Central memory CD4-positive, alpha-beta T cell (primary cell): Measurements from ENCODE around the gene ARHGEF17.

Experiments
- DNase-seq: peaks from one replicate; pipeline ENCODE4 v3.0.0; 2022

The ARHGEF17 gene

DNA sequence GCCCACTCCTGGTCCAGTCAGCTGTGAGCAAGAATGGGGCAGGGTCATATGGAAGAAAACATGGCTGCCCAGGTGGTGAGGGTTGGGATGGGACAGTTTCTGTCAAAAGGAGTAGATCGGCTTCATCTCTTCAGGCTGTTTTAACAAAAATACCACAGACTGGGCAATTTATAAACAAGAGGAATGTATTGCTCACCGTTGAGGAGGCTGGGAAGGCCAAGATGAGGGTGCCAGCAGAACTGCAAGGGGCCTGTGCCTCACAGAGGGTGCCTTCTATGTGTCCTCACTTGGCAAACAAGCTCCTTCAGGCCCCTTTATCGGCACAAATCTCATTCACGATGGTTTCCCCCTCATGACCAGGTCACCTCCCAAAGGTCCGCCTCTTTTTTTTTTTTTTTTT, 50.0 kb downstream of the ARHGEF17 start:
- no peak for DNase-seq

GRCh38 chr11:73359341-73359740, 51.3 kb downstream of the ARHGEF17 start:
- no peak for DNase-seq

GRCh38 chr11:73359930-73360742, 52.1 kb downstream of the ARHGEF17 start:
- DNase-seq, result no peak

- DNase-seq, result no peak
These were observed 52.8 kb downstream of the ARHGEF17 start for GRCh38 chr11:73360743-73361369.

- no peak for DNase-seq
These were observed 54.1 kb downstream of the ARHGEF17 start for GRCh38 chr11:73361953-73362776.

- DNase-seq, result no peak
These were observed 55.1 kb downstream of the ARHGEF17 start for GRCh38 chr11:73363147-73363546.

DNA sequence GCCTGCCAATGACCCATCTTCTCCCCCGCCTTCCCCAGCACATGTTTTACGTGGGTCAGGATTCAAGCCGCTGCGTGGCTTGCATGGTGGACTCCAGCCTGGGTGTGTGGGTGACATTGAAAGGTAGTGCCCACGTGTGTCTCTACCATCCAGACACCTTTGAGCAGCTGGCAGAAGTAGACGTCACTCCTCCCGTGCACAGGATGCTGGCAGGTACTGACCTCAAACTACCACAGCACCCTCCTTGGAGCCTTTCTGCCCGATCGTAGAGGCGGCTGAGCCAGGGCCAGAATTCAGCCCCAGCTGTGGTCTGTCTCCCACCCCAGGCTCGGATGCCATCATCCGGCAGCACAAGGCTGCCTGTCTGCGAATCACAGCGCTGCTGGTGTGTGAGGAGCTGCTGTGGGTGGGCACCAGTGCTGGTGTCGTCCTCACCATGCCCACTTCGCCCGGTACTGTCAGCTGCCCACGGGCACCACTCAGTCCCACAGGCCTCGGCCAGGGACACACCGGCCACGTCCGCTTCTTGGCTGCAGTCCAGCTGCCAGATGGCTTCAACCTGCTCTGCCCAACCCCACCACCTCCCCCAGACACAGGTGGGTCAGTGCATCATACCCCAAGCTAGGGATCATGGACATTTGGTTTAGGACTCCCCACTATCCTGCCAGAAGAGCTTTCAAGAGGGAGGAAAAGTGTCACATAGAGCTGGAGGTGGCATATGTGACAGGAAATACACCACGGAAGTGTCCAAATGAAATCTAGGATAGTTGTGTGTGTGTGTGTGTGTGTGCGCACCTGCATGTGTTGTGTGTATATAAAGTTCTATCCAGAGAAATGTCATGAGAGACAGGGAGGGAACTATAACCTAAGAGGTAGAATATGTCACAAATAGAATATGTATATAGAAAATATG, 57.5 kb downstream of the ARHGEF17 start:
- DNase-seq, result no peak

- peak; percentile 72 for DNase-seq
These were observed 58.2 kb downstream of the ARHGEF17 start for GRCh38 chr11:73366265-73366610.

- no peak for DNase-seq
These were observed 58.9 kb downstream of the ARHGEF17 start for GRCh38 chr11:73366953-73367352.

GRCh38 chr11:73367482-73368024, 59.5 kb downstream of the ARHGEF17 start:
- no peak for DNase-seq

DNA sequence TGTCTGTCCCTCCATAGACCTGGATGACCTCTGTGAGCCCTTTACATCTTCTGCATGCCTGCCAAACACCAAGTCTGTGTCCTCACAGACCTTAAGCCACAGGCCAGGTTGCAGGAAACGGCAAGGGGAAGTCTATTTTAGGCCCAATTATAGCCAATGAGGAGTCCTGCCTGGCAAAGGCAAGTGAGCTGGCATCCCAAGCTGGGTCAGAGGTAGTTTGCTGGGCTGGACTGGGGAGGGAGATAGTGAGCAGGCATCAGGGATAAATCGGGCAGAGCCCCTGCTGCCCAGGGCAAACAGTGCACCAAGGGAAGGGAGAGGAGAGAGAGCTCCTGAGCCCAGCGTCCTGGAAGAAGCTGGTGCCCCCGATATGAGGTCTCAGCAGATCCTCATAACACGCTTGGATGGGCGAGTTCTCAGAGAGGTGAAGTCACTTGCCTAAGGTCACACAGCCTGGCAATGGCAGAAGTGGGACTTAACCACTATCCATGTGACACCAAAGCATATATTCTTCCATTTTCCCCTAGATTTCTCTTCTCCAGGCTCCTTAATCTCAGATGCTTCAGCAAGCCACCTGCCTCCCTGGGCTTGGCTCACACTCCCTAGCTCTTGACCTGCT, 64.4 kb downstream of the ARHGEF17 start:
- DNase-seq, result no peak

GRCh38 chr11:73374151-73374550, 66.1 kb downstream of the ARHGEF17 start:
- DNase-seq, result no peak

GRCh38 chr11:73375830-73376159, 67.7 kb downstream of the ARHGEF17 start:
- no peak for DNase-seq

- DNase-seq, result peak; percentile 93
These were observed 68.2 kb downstream of the ARHGEF17 start, which contains the start of gene RELT for GRCh38 chr11:73376160-73376802. Gene RELT (plus strand): TSS chr11:73376399. CDS start chr11:73389137, 12,738 bp downstream.

GRCh38 chr11:73376803-73377629, 68.9 kb downstream of the ARHGEF17 start:
- DNase-seq, result peak; percentile 69

DNA sequence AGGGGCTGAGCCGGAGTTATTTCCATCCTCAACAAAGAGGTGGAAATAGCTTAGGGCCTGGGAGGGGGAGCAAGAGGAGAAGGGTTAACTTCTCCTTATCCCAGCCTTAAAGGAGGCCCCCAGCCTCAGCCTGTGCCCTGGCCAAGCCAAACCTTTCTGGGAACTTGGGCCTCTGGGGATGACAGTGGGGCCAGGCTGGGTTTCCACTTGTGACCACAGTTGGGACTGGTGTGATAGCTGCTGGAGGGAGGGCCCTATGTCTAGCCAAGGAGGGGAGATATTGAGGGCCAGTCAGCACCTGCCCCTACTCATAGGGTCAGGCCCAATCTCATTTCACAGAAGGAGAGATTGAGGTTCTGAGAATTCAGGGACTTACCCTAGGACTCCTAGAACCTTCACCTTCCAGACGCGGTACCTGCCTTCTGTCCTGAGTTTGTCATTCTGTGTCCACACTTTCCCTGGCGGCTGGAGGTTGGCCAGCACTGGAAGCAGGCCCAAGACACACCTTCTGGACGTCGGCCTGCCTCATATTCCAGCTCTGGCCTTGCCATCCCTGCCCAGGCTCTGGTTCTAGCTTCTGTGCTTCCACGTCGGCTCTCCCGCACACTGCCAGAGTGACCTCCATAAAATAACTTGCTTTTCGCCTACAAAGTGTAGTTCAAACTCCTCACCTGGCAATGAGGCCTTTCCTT, 71.3 kb downstream of the ARHGEF17 start:
- DNase-seq, result no peak

GRCh38 chr11:73380331-73380730, 72.3 kb downstream of the ARHGEF17 start:
- no peak for DNase-seq

GRCh38 chr11:73380897-73381410, 72.9 kb downstream of the ARHGEF17 start:
- DNase-seq, result no peak

- no peak for DNase-seq
These were observed 73.5 kb downstream of the ARHGEF17 start for GRCh38 chr11:73381589-73381988.
